Thoracic aorta (tissue), 2 donors: ENCODE data around the gene FBXL16. TPM values are rescaled to one million over a fixed set of nuclear protein-coding genes. Genes with fewer than 3 reads are reported as not detected.

Source experiments
- ATAC-seq: fragments of 150-250 bp; one replicate; pipeline ENCODE4 v1.8.0; 2017; ENCODE audit warnings: low read depth; ENCODE audit not compliant: insufficient number of reproducible peaks, low FRiP score
- DNase-seq: peaks from one replicate; pipeline ENCODE4 v3.0.0-alpha.2; 2020; ENCODE audit warnings: low spot score
- H3K27ac ChIP-seq, 2 donors: fragments of 200-600 bp; sonication (generic); 1 replicate in 1 of 2; 2 replicates in 1 of 2; pipeline ENCODE4 v1.5.1; 2016; ENCODE audit warnings: mild to moderate bottlenecking in 2 of 2, moderate library complexity in 2 of 2
- H3K27me3 ChIP-seq: fragments of 200-600 bp; sonication (generic); replicated peaks from 2 replicates; pipeline ENCODE4 v1.6.0; 2016; ENCODE audit warnings: mild to moderate bottlenecking; ENCODE audit not compliant: insufficient read depth
- H3K36me3 ChIP-seq: fragments of 200-600 bp; sonication (generic); one replicate; pipeline ENCODE4 v1.5.1; 2016
- H3K4me1 ChIP-seq, 2 donors: fragments of 200-600 bp; sonication (generic); 1 replicate in 1 of 2; 2 replicates in 1 of 2; pipeline versions ENCODE4 v1.5.1 to v1.6.0; 2016; ENCODE audit warnings: low read depth in 2 of 2, mild to moderate bottlenecking in 1 of 2; ENCODE audit not compliant: control insufficient read depth in 1 of 2
- H3K4me3 ChIP-seq: fragments of 200-600 bp; sonication (generic); 2 replicates; pipeline ENCODE4 v1.5.1; 2016; ENCODE audit warnings: mild to moderate bottlenecking
- H3K9me3 ChIP-seq: fragments of 200-600 bp; sonication (generic); 2 replicates; pipeline ENCODE4 v1.5.1; 2016
- CTCF ChIP-seq: fragments of 200-600 bp; sonication (generic); IDR thresholded peaks from one replicate; pipeline ENCODE4 v1.5.1; 2019; ENCODE audit warnings: antibody characterized with exemption
- total RNA-seq, 2 donors: library from RNA; depleted of rRNA; stranded (reverse); fragments of >200 nt; gene quantifications; one replicate each; pipeline versions ENCODE4 v1.1.0 to v1.2.3, GENCODE V29; 2016

Gene FBXL16
- total RNA-seq, 2 donors from 2014 or later, result not detected

- ATAC-seq, result no peak
- TF ChIP-seq CTCF, result no peak
- Histone ChIP-seq H3K9me3 (no peaks in the 10 kb centered on the region), H3K36me3 (peaks cover 6% of the 10 kb centered on the region), H3K27ac (peak overlapping the region; percentile 76 to 85), H3K4me1 (peaks cover 24 to 35% of the 10 kb centered on the region in 2 donors), H3K4me3 (peak overlapping the region; percentile 100), H3K27me3 (peaks cover 2% of the 10 kb centered on the region)
- no peak for DNase-seq
These were observed 16.3 kb downstream of the FBXL16 start for GRCh38 chr16:689175-689897.

GRCh38 chr16:687499-687898, 18.1 kb downstream of the FBXL16 start:
- Histone ChIP-seq H3K27me3 (no peaks in the 10 kb centered on the region), H3K4me3 (no peak overlapping the region), H3K9me3 (no peaks in the 10 kb centered on the region), H3K4me1 (peaks cover 29 to 42% of the 10 kb centered on the region in 2 donors), H3K36me3 (peaks cover 14% of the 10 kb centered on the region), H3K27ac (no peak overlapping the region)
- ATAC-seq (no peak), DNase-seq (no peak)
- no peak for TF ChIP-seq CTCF

- H3K9me3 ChIP-seq, result no peaks in the 10 kb centered on the region
- H3K27ac ChIP-seq, result no peak overlapping the region
- peaks cover 34 to 50% of the 10 kb centered on the region in 2 donors for H3K4me1 ChIP-seq
- peaks cover 22% of the 10 kb centered on the region for H3K36me3 ChIP-seq
- H3K4me3 ChIP-seq, result no peak overlapping the region
- H3K27me3 ChIP-seq, result no peaks in the 10 kb centered on the region
- no peak for TF ChIP-seq CTCF
- DNase-seq (no peak), ATAC-seq (no peak)
These were observed 18.9 kb downstream of the FBXL16 start for GRCh38 chr16:686459-687260.

- Histone ChIP-seq H3K27ac (no peak overlapping the region), H3K36me3 (peaks cover 25% of the 10 kb centered on the region), H3K4me3 (no peak overlapping the region), H3K4me1 (peaks cover 41 to 57% of the 10 kb centered on the region in 2 donors), H3K27me3 (no peaks in the 10 kb centered on the region), H3K9me3 (no peaks in the 10 kb centered on the region)
- no peak for ATAC-seq
- no peak for TF ChIP-seq CTCF
- no peak for DNase-seq
These were observed 19.6 kb downstream of the FBXL16 start for GRCh38 chr16:685967-686366.

GRCh38 chr16:684961-685696, 20.5 kb downstream of the FBXL16 start:
- no peaks in the 10 kb centered on the region for H3K9me3 ChIP-seq
- H3K27ac ChIP-seq, result no peak overlapping the region
- no peaks in the 10 kb centered on the region for H3K27me3 ChIP-seq
- no peak for DNase-seq
- H3K4me1 ChIP-seq, result peaks cover 39 to 57% of the 10 kb centered on the region in 2 donors
- peaks cover 25% of the 10 kb centered on the region for H3K36me3 ChIP-seq
- ATAC-seq, result no peak
- TF ChIP-seq CTCF, result no peak
- H3K4me3 ChIP-seq, result peak overlapping the region; percentile 87
